GM18520 (cell line): ENCODE measurements around the gene SERINC5.
"Not testable (repeated sequence)": the region's sequence is repeated elsewhere in the genome, so short reads cannot be mapped to it uniquely, and the experiment has no call there.

Experiments
- ATAC-seq: cut with Tn5 transposase; IDR thresholded peaks from one replicate; pipeline ENCODE4 v1.9.1; 2021; ENCODE audit not compliant: unreplicated experiment

Gene SERINC5

DNA sequence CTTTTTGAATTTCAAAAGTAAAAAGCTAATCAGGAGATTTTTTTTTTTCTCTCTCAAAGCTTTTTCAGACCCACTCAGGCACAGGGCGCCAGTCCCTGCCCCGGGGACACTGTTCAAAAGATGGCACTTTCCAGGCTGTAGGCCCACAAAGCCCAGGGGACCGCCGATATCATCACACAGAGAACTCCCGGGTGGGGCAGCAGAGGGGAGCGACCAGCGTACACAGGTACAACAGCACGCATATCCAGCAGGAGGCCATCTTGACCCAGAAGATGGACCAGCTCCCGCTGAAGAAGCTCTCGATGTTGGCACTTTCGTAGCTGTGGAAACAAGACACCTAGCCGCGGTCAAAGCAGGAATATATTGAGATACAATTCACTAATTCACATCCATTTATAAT is 112.4 kb downstream of the SERINC5 start:
- ATAC-seq = no peak

DNA sequence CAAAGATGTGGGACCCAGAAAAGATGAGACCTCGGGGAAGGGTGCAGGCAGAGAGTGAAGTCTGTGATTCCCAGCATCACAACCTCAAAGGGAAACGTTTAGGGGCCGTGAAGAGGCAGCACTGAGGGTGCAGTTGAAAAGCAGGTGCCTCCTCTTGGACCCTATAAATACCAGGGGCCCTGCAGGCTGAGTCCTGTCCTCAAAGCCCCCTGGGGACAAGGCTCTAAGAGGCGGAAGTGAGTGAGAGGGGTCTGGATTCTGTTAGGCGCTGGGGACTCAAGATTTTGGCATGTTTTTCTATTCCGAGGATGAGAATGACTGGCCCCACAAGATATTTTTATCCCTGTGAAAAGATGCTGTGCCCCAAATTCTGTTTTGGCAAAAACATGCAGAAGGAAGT is 112.9 kb downstream of the SERINC5 start:
- no peak for ATAC-seq

DNA sequence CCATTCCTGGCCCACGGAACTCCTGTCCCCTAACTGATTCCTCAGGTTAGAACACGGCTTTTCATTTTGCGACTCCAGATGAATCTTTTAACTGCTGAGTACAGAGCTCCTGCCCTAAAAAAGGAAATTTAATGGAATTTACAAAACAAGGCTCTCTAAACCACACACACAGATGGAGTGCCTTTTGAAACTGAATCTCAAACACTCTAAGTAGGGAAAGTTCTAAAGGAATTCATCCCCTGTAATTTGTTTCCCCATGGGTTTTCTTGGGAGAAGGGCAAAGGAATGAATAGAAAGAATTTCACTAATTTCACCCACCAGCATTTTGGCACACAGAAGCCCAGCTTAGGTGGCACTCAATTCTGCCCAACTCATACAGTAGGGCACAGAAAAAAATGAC is 114.2 kb downstream of the SERINC5 start:
- ATAC-seq = no peak

DNA sequence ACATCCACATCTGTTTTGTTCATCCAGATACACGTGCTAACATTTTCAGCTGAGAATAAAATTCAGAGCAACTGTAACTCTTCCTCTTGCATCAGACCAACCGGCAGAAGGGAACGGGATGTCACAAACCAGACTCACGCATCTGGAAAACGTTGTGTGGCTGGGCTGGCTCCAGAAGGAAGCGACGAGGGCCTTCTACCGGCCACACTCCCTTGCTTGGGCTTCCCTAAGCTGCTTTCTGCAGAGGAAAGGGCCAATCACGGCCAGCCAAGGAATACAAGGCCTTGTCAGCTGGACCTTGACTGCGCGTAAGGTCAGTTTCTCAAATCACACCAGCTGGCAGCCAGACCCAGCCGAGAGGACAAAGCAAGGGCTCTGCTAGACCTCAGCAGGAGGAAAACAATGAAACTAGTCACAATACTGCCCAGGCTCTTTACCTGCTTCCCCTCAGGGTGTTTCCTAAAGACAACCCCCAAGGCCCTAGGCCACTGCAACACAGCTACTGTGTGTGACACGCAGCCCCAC is 114.6 kb downstream of the SERINC5 start:
- ATAC-seq = no peak

DNA sequence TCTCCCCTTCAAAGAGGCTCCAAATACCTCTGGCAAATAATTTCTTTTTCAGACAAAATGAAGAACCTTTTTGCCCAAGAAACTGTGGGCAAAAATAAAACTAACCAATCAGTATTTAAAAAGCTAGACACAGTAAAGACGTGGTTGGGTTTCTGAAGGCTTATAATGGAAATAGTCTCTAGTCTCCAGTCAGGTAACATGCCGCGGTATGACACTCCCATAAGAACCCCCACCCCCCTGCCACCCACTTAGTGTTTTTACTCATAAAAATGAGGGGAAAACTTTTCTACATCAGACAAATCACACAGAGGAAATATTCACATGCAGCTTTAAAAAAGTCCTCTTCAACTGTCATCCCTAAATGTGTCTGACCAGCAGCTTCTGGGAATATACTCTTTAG is 115.4 kb downstream of the SERINC5 start:
- ATAC-seq = no peak

DNA sequence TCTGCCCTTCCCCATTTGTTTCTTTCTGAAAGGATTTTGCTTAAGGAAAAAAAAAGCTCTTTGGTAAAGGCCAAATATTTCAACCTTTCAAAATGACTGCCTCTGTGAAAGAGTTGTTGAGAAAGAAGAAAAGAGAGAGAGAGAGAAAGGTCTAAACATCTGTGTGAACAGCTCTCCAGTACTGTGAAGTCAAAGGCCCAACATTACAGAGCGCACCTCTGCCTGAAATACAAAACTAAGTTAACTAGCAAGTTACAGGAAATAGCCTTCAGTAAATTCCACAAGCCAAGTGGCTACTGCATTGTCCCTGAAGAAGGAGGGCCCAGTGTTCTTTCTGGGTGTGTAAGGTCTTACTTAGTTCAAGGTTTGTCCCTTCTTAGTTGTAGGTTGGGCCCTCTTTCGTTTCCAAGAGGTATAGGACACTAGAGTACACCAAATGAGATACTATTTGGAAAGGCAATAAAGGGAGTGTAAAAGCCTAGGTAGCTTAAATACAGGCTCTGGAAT is 116.3 kb downstream of the SERINC5 start:
- ATAC-seq = no peak

DNA sequence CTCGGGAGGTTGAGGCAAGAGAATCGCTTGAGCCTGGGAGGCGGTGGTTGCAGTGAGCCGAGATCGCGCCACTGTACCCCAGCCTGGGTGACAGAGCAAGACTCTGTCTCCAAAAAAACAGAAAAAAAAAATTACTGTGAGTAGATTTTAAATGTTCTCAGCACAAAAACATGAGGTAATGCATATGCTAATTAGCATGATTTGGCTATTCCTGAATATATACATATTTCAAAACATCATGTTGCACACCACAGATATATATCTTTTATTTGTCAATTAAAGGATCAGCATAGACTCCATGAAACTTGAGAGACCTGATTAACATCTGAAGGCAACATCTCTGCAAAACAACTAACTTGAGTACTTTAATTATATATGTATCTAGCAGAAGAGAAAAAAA is 117.4 kb downstream of the SERINC5 start:
- ATAC-seq = no peak

DNA sequence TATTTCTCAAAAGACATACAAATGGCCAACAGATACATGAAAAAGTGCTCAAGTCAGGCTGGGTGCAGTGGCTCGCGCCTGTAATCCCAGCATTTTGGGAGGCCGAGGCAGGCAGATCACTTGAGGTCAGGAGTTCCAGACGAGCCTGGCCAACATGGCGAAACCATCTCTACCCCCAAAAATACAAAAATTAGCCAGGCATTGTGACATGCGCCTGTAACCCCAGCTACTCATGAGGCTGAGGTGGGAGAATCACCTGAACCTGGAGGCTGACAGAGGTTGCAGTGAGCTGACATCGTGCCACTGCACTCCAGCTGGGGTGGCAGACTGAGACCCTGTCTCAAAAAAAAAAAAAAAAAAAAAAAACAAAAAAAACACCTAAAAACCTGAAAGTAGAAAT is 119.0 kb downstream of the SERINC5 start:
- not testable (repeated sequence) for ATAC-seq

DNA sequence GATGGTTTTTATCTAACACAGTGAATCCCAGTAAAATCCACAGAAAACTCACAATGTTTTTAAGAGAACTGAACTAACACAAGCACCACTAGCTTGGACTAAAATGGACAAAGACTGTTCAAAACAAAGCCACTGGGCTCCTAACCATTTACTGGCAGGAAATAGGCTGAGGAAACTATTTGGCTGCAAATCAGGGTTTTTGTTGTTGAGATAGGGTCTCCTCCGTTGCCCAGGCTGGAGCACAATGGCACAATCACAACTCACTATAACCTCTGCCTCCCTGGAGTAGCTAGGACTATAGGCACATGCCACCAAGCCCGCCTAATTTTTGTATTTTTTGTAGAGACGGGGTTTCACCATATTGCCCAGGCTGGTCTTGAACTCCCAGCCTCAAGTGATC is 121.0 kb downstream of the SERINC5 start:
- no peak for ATAC-seq

DNA sequence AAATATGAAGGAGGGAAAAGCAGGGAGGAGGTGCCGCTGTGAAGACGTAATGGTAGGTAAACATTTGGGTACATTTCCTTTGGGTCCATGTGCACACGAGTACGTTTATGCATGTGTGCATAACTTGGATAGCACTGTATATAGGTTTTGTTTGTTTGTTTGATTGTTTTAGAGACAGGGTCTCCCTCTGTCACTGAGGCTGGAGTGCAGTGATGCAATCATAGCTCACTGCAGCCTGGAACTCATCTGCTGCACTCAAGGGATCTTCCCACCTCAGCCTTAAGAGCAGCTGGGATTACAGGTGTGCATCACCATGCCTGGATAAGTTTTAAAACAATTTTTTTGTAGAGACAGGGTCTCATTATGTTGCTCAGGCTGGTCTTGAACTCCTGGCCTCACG is 126.7 kb downstream of the SERINC5 start:
- ATAC-seq = no peak

DNA sequence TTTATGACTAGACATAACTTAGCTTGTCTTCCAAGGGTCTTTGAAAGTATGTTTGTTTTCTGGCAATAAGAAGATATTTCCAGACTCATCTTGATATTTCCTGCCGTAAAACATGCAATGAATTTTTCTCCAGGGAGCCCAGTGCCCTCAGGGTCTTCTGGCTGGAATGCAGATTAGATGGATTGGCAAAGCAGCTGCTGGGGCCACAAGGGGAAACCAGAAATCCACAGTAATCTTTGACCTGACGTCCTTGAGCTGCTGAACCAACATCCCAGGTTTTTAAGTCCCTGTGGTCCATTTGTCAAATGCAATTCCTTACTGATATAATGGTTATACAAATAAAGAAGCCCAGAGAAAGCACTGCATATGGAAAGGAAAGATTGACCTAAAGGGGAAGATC is 127.7 kb downstream of the SERINC5 start:
- no peak for ATAC-seq

DNA sequence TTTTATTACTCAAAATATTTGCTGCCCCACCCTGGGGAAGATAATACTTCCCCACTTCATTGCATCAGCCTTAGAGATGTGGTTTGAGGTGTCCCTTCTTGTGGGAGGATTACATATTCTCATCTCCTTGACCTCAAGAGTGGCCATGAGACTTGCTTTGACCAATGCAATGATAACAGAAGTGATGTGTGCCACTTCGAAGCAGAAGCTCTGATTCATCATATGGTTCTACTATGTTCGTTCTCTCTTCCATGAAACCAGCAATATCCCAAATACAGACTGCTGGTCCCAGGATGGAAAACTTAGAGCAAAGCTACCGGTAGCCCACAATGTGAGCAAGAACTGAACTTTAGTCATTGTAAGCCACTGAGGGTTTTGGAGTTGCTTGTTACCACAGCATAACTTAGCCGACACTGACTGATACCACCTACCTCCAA is 128.7 kb downstream of the SERINC5 start:
- ATAC-seq = peak; percentile 31

DNA sequence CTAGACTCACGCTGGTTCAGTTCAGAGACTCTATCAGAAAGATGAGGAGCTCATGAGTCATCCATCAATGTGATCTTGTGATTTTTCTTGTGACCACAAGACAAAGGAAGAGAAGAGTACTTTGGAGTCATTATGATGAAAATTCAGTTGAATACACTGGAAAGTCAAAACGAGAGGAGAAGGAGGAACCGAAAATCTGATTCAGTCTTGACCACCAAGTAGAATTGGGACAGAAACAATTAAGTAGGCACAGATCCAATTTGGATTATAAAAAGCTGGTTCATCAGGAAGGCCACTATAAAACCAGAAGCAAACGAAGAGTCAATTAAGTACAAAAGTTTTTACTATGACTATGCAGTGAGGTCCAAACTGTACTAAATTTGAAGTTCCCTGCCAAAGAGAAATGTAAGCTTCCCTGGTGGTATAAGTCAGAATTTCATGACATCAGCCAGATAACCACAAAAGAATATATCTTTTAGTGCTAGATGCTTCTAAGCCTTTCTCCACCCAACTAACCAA is 129.8 kb downstream of the SERINC5 start:
- ATAC-seq = peak; percentile 63

DNA sequence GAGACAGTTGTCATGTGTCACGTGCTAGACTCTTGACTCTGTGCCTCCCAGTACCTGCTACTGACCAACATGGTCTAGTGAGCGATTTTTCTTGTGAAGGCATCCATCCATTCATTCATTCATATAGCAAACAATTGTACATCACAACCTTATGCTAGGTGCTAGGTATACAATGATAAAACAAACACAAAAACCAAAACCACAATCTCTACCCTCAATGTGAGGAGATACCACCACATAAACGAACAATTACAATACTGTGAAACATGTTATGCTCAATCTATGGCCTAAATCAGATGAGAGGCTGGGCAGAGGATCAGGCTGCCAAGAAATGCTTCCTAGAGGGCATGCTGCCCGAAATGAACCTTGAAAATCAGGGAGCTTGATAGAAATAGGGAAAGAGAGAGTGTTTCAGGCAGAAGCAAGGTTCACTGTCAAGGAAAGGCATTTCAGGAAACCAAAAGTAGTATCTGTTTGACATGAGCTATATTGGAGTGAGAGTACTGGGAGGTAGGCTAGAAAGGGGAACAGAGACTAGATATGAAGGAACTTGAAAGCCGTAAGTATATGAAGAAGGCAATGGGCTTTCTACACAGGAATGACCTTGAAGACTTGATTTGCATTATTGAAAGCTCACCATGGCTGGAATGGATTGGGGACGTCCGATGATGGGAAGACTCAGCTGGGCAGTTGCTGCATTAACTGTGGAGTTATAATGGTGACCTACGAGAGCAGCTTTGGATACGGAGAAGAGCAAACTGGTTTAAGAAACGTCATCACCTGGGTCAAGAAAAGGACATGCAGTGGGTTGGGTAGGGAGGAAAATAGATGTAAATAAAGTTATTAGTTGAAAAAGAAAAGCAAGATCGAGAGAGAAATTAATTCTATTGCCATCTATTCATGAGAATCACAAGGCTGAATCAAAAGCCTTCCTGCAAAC is 130.6 kb downstream of the SERINC5 start:
- peak; percentile 39 for ATAC-seq

DNA sequence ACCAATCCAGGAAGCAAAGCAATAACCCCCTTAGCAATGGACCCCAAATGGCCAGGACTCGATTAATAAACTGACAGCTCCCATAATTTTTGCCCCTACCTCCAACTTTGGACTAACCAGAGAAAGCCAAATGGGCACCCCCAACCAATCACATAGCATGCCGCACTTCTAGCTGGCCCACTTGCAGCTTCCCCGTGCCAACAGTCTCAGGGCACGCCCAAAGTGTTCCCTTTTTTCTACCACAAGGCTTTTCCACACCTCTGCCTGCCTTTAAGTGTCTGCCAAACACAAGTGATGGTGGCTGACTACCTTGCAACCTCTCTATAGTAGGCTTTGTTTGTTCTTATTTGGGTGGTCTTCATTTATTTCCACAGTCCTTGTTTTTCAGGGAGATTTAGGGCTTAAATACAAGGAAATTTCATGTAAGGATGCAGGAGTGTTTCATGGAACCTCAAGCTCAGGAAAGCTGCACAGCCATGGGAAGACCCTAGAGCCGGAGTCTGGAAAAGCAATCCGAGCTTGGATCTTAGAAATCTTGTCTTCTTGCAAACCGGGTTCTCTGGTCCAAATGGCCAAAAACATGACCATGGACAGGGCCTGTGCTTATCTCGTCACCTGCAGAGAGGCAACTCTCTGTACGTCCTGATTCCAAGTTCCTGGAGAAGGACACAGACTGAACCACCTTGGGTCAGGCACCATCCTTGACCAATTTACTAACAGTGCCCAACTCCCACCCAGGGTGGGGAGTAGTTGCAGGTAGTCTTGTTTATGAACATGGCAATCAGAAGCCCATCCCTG is 131.5 kb downstream of the SERINC5 start:
- no peak for ATAC-seq

DNA sequence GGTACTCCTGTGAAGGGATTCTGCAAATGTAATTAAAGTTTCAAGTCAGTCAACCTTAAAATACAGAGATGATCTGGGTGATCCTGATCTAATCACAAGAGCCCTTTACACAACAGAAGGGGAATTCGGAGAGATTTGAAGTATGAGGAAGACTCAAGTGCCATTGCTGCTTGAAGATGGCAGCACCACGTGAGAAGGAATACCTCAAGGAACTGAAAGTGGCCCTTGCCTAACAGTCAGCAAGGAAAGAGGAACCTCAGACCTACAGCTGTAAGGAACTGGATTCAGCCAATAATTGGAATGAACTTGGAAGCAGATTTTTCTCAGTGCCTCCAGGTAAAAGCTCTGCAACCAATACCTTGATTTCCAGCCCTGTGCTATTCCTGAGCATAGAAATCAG is 133.3 kb downstream of the SERINC5 start:
- no peak for ATAC-seq

DNA sequence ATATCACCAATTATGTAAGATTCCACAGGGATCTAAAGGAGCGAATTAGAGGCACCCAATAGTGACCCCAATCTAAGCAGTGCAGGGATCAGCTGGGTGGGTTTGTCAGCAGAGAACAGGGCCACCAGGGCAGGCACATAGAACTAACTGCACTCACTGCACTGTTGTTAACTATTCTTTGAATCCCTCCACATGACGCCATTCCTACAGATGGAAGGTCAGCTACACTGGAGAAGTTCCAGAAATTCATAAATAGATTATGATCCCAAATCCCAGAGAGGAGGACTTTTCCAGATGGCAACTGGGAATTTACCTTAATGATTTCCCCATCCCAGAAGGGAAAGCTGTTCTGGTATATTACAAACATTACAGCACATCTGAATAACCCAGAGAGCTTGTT is 136.5 kb downstream of the SERINC5 start:
- no peak for ATAC-seq

DNA sequence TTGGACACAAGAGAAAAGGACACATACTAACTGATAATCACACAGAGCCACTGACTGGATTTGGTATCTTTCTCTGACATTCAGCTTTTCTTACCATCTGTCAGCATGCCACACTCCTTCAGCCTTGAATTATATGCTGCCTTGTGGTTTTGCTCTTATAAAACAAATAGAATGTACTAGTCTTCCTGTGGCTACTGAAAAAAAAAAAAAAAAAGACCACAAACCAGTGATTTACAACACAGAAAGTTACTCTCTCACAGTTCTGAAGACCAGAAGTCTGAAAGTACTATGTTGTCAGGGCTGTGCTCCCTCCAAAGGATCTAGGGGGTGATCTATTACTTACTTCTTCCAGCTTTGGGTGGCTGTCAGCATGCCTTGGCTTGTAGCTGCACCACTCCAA is 138.4 kb downstream of the SERINC5 start:
- ATAC-seq = no peak

DNA sequence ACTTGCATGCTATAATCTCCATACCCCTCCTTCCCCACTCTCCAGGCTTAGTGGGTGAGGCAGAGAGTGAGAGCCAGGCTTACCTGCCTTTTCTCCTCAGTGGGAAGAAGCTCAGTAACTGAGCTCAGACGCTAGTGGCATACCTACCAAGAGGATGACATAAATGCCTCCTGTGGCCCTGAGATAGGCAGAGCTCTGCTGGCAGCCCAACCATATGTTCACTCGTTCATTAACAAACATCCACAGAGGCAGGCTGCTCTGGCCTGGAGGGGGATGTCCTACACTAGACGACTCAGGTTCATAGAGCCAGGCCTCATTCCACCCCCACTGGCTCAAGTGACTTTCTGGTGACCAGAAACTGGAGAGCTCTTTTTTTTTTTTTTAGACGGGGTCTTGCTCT is 139.4 kb downstream of the SERINC5 start:
- no peak for ATAC-seq

DNA sequence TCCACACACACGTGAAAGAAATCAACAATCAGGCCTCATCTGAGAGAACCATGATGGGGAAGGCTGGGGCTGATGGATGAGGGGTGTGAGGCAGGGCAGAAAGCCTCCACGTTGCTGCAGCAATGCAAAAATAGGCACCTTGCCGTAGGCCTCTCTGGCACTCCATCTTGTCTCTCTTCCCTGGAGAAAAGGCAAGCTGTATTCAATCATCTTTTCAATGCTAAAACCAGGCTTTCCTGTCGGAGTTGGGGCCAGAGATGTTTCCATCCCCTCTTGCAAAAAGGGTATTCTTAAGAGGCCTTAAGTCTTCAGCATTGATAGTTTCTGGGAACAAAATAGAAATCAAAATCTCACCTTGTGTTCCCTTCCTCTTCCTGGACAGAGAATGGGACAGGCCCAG is 139.8 kb downstream of the SERINC5 start:
- ATAC-seq = no peak

DNA sequence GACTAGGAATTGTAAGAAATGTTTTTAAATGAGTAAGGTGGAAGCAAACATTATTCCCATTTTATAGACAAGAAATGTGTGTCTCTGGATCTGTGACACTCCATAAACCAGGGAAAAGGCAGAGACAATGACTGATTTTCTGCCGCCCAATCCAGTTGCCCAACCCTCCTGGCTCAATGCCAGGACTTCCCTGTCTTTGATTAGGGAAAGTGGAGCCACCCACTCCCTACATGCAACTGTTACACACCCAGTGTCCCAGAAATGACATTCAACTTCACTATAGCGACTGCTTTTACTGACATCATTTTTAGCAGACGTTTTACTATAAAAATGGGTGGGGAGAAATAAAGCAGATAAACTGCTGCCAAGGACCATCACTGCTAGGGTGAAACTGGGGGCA is 141.0 kb downstream of the SERINC5 start:
- no peak for ATAC-seq
